Fibroblast of villous mesenchyme (primary cell): ENCODE results near the gene NCKAP5. TPM values are rescaled to one million over a fixed set of nuclear protein-coding genes. Genes with fewer than 3 reads are reported as not detected.

Experiments used
- DNase-seq: peaks from one replicate; pipeline ENCODE4 v3.0.0-alpha.2; 2010; ENCODE audit warnings: low read depth
- H3K4me3 ChIP-seq: 2 replicates; pipeline ENCODE4 v1.5.1; 2011; ENCODE audit warnings: low read depth, mild to moderate bottlenecking, low read length
- total RNA-seq: library from RNA; depleted of rRNA; stranded (reverse); fragments of >200 nt; gene quantifications from 2 replicates; pipeline ENCODE4 v1.2.3, GENCODE V29; 2012
- TF ChIP-seq, protein P1 (sequence below): IDR thresholded peaks from 2 replicates; pipeline ENCODE4 v1.5.1; 2012; ENCODE audit warnings: low read depth, mild to moderate bottlenecking, low read length; ENCODE audit not compliant: insufficient read depth

NCKAP5 gene
- total RNA-seq, 1 donor: 47.9 TPM

DNA sequence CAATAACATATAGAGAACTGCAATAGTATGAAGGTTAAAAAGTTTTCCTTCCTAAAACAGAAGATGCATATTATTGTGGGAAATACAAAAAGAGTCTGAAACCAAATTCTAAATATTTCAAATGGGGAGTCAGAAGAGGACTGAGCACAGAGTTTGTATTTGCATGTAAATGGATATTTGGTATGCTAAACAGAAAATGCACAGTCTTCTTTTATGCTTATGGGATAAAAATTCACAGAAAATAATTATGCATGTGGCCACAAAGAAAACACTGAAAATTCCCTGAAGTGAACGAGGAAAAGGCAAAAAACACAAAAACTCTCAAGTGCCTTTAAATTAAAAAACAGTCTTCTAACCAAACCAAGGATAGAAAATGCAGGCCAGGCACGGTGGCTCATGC lies 142.7 kb downstream of the NCKAP5 start:
- TF ChIP-seq, protein P1, sequence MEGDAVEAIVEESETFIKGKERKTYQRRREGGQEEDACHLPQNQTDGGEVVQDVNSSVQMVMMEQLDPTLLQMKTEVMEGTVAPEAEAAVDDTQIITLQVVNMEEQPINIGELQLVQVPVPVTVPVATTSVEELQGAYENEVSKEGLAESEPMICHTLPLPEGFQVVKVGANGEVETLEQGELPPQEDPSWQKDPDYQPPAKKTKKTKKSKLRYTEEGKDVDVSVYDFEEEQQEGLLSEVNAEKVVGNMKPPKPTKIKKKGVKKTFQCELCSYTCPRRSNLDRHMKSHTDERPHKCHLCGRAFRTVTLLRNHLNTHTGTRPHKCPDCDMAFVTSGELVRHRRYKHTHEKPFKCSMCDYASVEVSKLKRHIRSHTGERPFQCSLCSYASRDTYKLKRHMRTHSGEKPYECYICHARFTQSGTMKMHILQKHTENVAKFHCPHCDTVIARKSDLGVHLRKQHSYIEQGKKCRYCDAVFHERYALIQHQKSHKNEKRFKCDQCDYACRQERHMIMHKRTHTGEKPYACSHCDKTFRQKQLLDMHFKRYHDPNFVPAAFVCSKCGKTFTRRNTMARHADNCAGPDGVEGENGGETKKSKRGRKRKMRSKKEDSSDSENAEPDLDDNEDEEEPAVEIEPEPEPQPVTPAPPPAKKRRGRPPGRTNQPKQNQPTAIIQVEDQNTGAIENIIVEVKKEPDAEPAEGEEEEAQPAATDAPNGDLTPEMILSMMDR: no peak
- no peak for DNase-seq
- no peak overlapping the region for H3K4me3 ChIP-seq

DNA sequence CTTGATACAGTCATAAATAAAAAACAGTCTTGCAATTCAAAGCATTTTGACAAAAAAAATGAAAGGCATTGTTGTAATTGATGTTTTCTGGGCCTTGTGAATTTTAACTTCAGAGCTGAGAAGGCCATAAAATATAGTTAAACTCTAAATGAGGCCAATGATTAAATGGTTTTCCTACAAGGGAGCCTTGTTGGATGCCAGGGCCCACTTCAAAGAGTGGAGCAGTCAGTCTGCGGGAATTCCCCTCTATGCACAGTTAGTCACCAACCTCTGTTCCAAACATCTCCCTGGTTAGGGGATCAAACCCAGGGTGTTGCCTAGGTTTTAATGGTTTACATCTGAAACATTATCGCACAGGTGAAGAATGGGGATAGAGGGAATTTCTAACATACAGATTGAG lies 143.4 kb downstream of the NCKAP5 start:
- H3K4me3 ChIP-seq: no peak overlapping the region
- no peak for DNase-seq
- TF ChIP-seq, protein P1: no peak

GRCh38 chr2:133422931-133423351 lies 145.3 kb downstream of the NCKAP5 start:
- no peak overlapping the region for H3K4me3 ChIP-seq
- peak; percentile 31 for DNase-seq
- TF ChIP-seq, protein P1: no peak

DNA sequence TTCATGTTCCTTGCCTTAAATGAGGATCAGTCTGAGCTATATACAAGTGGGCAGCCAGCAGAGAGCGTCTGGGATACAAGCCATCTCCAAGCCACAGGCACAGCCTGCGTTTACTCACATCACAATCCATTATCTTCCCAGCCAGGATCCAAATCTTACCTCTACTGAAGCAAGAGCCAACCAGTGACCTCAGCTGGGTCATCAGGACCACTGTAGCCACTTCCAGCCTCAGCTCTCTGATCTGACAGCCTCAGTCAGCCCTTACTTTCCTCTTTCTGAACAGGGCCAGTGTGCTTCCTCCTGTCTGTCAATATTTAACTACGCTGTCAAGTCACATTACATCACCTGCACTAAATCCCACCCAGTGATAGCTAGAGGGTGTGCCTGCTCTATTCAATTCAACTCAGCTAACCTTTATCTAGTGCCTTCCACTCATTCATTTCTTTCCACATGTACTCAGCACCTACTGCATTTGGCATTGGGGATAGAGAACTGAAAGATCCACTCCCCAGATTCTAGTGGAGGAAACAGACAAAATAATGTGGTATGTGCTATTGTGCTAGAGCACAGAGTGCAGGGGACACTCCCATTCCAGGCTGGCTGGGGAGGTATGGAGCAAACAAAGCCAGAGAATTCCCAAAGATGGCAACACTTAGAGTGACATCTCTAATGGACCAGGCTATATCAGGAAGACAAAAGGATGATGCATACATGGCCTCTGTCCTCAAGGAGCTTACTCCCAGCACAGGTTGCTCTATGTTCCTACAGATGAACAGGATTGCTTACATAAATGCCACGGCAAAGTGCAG lies 146.5 kb downstream of the NCKAP5 start:
- no peak for DNase-seq
- no peak overlapping the region for H3K4me3 ChIP-seq
- TF ChIP-seq, protein P1: no peak

DNA sequence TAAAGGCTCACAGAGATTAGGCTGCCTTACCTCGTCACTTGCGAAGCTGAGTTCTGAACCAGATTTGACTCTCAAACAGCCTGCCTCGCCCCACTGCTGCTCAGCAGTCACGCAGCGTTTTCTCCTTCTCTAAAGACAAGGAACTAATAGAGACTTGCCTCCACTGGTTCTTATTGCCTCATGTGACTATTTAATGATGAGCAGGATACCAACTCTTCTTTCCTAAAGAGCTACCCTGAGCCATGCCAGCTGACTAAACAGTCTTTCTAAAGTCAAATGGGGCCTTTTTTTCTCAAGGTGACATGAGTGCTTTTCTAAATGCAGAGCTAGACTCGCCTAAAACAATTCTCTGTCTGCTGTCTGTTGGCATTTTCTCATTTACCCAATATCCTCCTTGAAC lies 147.5 kb downstream of the NCKAP5 start:
- no peak for DNase-seq
- TF ChIP-seq, protein P1: no peak
- no peak overlapping the region for H3K4me3 ChIP-seq

- TF ChIP-seq, protein P1: no peak
- H3K4me3 ChIP-seq: no peak overlapping the region
- DNase-seq: peak; percentile 18
These were observed 149.6 kb downstream of the NCKAP5 start for GRCh38 chr2:133418671-133419070.
